Tibial nerve (tissue), 4 donors: ENCODE data around the gene ADGRB3.

Source experiments
- CTCF ChIP-seq, 5 experiments: fragments of 200-600 bp in 3 of 5; fragments of 450-650 bp in 2 of 5; sonication (generic) in 3 of 5; IDR thresholded peaks; one replicate each; pipeline ENCODE4 v1.5.1; 2016 to 2019; ENCODE audit warnings: antibody characterized with exemption in 5 of 5, mild to moderate bottlenecking in 3 of 5, moderate library complexity in 2 of 5
- EP300 ChIP-seq, 2 donors: sonication (generic); formaldehyde crosslinking; IDR thresholded peaks; one replicate each; pipeline ENCODE4 v1.6.1; 2017; ENCODE audit warnings: antibody characterized with exemption in 2 of 2, mild to moderate bottlenecking in 1 of 2

DNA sequence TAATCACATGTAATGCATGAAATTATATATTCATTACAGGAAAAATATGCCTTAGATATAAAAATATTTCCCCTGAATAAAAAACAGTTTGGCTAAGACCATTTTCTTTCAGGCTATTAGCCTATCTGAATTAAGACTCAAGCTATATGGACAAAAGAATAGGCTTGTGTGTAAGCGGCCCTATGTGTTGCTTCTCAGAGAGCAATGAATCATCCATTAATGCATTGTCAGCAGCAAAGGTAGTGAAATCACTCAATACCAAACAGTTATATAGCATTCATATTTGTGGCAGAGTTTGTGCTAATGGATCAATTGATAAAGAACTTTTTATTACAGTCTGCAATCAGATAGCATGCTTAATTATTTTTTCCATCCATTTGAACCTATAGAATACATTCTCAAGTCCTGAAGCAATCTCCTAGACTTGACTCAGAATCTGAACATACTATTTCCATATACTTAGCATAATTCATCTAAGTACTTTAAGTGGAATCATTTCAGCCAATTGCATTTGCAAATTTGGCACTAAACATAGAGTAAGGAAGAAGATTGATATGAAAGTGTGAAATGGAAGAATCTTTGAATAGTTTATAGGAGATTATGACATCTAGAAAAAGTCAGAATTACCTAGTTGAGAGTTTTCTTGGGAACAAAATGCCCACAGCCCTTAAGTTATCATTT, 112.2 kb downstream of the ADGRB3 start:
- TF ChIP-seq EP300 (IDR thresholded peaks at IDR 0.05) (no peak), CTCF (IDR thresholded peaks at IDR 0.05) (no peak)
